ENCODE results near the gene RALB.

DNA sequence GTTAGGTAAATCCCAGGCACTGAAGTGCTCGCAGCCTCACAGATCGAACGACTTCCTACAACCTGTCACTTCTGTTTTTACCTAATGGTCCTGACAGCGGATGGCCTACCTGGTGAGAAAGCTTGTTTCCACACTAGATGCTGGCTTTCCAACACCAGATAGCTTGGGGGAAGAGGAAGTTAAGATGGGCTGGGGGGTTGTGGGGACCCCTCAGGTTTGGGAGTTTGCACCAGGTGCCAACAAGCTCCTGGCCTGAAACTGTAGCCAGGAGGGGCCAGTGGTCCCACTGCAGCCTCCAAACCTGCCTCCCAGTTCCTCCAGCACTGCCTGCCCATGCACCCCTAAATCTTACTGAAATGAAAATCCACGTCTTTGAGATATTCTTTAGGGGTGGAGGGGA, 33.4 kb upstream of the RALB start:
- TF ChIP-seq RAD21 (IDR thresholded peaks at IDR 0.05 in 1 of 2, conservative IDR thresholded peaks at IDR 0.05 in 1 of 2; ENCODE audit: low read depth in 2 of 2, low read length in 2 of 2): no peak
- TF ChIP-seq SIN3A (conservative IDR thresholded peaks at IDR 0.05 in 1 of 2, IDR thresholded peaks at IDR 0.05 in 1 of 2; ENCODE audit: low read depth in 1 of 2, low read length in 2 of 2): no peak
